Ovary (tissue), 9 donors: ENCODE data around the gene HERPUD2. TPM values are rescaled to one million over a fixed set of nuclear protein-coding genes. Genes with fewer than 3 reads are reported as not detected.

Source experiments
- DNase-seq, 5 donors: peaks; one replicate each; pipeline ENCODE4 v3.0.0-alpha.2; 2019 to 2020
- H3K27ac ChIP-seq, 2 donors: fragments of 200-600 bp; one replicate each; pipeline versions ENCODE4 v1.5.1 to v1.8.0; 2019 to 2022
- H3K27me3 ChIP-seq: fragments of 200-600 bp; one replicate; pipeline ENCODE4 v1.8.0; 2022
- H3K36me3 ChIP-seq: fragments of 200-600 bp; sonication (generic); one replicate; pipeline ENCODE4 v1.5.1; 2019
- H3K4me1 ChIP-seq: one replicate; pipeline ENCODE4 v1.8.1; 2013; ENCODE audit warnings: mild to moderate bottlenecking, moderate library complexity; ENCODE audit not compliant: insufficient read depth
- H3K4me3 ChIP-seq: fragments of 200-600 bp; sonication (generic); one replicate; pipeline ENCODE4 v1.5.1; 2017
- H3K9me3 ChIP-seq, 2 donors: fragments of 200-600 bp in 1 of 2; sonication (generic) in 1 of 2; one replicate each; pipeline versions ENCODE4 v1.5.1 to v1.8.1; 2013 to 2019; ENCODE audit warnings: mild to moderate bottlenecking in 1 of 2, moderate library complexity in 1 of 2
- EP300 ChIP-seq: sonication (generic); formaldehyde crosslinking; IDR thresholded peaks from one replicate; pipeline ENCODE4 v1.6.1; 2017; ENCODE audit warnings: antibody characterized with exemption
- POLR2A ChIP-seq: fragments of 450-650 bp; IDR thresholded peaks from one replicate; pipeline ENCODE4 v1.6.1; 2017; ENCODE audit warnings: antibody characterized with exemption, mild to moderate bottlenecking, moderate library complexity
- WGBS, 3 donors: extraction: QIAGEN DNeasy Blood & Tissue Kit in 1 of 3; methylation state at CpG; one replicate each; pipeline versions ENCODE4 v1.1.5 to v1.1.7; 2013 to 2017; 5-methylcytosine and 5-hydroxymethylcytosine counted together
- intact Hi-C, 4 donors: fragments of 100-400 bp; cut with DNase I; formaldehyde crosslinking; loops; one replicate each; pipeline versions ENCODE4 v1.11.0 to v1.15.1; 2022 to 2023
- polyA plus RNA-seq, 2 donors: library from polyadenylated mRNA; stranded (reverse); fragments of 200-250 nt in 1 of 2; fragments of 350-450 nt in 1 of 2; fragmentation: Illumina TruSeq in 1 of 2; extraction: RNeasy Lipid Tissue Mini Kit (QIAGEN cat#74804) in 1 of 2; gene quantifications; one replicate each; pipeline ENCODE4 v1.2.3, GENCODE V29; 2013 to 2014
- total RNA-seq, 7 donors: library from RNA; depleted of rRNA in 2 of 7; stranded (reverse); fragments of >200 nt in 2 of 7; fragmentation: NEBNext Ultra II Directional in 3 of 7; extraction: Animal tissue kit (Norgen Biotek cat#: 25700) in 3 of 7; gene quantifications; one replicate each; pipeline versions ENCODE4 v1.1.0 to v1.2.4, GENCODE V29; 2016 to 2023
- TF ChIP-seq, protein P1 (sequence below), 3 donors: fragments of 450-650 bp in 2 of 3; fragments of 200-600 bp in 1 of 3; IDR thresholded peaks; one replicate each; pipeline versions ENCODE4 v1.5.1 to v1.8.0; 2016 to 2022; ENCODE audit warnings: antibody characterized with exemption in 3 of 3, mild to moderate bottlenecking in 1 of 3
- donor health status: DM: no; HTN: no; CAD: no; lungs with moderate emphysema.
- donor health status: DM: no; HTN: no; CAD: no.
- donor health status: Bipolar disorder and iron deficiency.
- donor health status: DM: yes; HTN: yes; CAD: no.
- donor health status: DM: no; HTN: no; CAD: no.
- donor health status: DM: yes; HTN: yes; CAD: no.

Gene HERPUD2
- total and polyA plus RNA-seq, 9 donors: 31.9 to 39.9 (median 38.7) TPM

DNA sequence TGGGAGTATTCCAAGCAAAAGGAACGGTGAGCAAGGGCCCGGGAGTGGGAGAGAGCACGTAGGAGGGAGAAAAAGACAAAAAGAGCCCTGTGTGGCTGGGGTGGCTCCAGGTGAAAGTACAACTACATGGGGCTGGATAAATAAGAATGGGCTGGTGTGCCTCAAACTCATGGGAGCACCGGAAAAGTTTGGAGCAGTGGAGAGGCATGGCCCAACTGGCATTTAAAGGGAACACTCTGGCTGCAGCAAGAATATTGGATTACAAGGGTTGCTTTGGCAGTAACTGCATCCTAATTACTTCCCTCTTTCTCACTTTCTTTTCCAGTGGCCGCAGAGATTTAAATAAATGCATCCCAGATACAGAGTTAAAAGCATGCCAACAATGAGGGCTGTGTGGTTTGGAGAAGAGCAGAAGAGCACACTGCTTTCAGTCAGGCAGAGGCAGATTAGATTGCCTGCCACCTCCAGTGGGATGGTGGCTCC, 39.1 kb upstream of the HERPUD2 start:
- no peak overlapping the region for H3K4me3 ChIP-seq
- TF ChIP-seq EP300 (no peak), POLR2A (no peak)
- TF ChIP-seq, protein P1, sequence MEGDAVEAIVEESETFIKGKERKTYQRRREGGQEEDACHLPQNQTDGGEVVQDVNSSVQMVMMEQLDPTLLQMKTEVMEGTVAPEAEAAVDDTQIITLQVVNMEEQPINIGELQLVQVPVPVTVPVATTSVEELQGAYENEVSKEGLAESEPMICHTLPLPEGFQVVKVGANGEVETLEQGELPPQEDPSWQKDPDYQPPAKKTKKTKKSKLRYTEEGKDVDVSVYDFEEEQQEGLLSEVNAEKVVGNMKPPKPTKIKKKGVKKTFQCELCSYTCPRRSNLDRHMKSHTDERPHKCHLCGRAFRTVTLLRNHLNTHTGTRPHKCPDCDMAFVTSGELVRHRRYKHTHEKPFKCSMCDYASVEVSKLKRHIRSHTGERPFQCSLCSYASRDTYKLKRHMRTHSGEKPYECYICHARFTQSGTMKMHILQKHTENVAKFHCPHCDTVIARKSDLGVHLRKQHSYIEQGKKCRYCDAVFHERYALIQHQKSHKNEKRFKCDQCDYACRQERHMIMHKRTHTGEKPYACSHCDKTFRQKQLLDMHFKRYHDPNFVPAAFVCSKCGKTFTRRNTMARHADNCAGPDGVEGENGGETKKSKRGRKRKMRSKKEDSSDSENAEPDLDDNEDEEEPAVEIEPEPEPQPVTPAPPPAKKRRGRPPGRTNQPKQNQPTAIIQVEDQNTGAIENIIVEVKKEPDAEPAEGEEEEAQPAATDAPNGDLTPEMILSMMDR (IDR thresholded peaks at IDR 0.05): no peak
- 60 to 65% (median 63%) methylated on average over 5 of the region's 5 CpGs for WGBS, 3 donors
- no peak overlapping the region for H3K27ac ChIP-seq
- peaks cover 1% of the 10 kb centered on the region for H3K4me1 ChIP-seq
- no peaks in the 10 kb centered on the region for H3K9me3 ChIP-seq
- no peak for DNase-seq
- H3K36me3 ChIP-seq: no peaks in the 10 kb centered on the region
- intact Hi-C loops: no loop called here
- H3K27me3 ChIP-seq: no peaks in the 10 kb centered on the region

DNA sequence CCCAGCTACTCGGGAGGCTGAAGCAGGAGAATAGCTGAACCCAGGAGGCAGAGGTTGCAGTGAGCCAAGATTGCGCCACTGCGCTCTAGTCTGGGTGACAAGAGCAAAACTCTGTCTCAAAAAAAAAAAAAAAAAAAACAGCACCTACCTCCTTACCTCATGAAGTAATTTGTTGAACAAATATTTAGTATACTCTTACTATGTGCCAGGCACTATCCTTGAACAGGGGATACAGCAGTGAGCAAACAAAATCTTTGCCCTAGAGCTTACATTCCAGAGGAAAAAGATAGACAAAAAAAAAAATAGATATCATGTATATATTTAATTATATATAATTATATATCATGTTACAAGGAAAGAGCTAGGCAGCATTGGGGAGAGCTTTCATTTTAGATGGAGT, 36.4 kb upstream of the HERPUD2 start:
- H3K27me3 ChIP-seq: no peaks in the 10 kb centered on the region
- H3K36me3 ChIP-seq: no peaks in the 10 kb centered on the region
- H3K9me3 ChIP-seq: no peaks in the 10 kb centered on the region
- TF ChIP-seq EP300 (no peak), POLR2A (no peak)
- TF ChIP-seq, protein P1 (IDR thresholded peaks at IDR 0.05): no peak
- peaks cover 4% of the 10 kb centered on the region for H3K4me1 ChIP-seq
- H3K27ac ChIP-seq: no peak overlapping the region
- no peak for DNase-seq
- WGBS, 3 donors: 93 to 98% (median 97%) methylated on average over 3 of the region's 3 CpGs
- no peak overlapping the region for H3K4me3 ChIP-seq
- intact Hi-C loops: no loop called here

DNA sequence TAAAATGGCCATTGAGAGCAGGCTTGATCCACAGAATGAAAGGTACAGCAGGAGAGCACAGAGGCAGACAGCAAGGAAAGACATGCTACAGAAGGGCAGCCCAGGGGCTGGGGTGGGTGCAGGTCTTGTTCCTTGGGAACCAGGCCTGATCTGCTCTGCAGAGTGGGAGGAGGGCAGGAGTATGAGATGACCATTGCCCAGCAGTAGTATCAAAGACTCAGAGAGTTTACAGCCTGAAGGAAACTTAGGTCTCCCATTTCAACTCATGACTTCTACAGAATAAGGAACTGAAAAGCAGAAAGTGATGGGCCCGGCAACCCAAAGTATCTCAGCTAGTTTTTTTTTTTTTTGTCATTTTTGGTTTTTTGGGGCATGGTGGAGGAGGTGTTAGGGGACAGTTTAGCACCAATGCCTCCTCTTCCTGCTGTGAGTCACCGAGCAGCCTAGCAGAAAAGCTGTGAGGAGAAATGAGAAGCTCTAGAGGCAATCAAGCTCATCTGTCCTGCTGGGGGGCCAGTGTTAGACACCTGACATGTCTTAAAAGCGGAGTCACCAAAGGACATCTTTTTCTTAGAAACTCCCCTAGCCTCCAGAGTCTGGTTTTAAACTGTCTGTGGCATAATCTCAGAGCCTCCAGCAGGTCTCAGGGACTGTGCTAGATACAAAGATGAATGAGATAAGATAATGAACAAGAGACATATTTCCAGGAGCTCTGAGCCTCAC, 34.3 kb upstream of the HERPUD2 start:
- Histone ChIP-seq H3K27ac (no peak overlapping the region), H3K4me1 (peaks cover 4% of the 10 kb centered on the region), H3K9me3 (no peaks in the 10 kb centered on the region), H3K36me3 (no peaks in the 10 kb centered on the region), H3K4me3 (no peak overlapping the region), H3K27me3 (no peaks in the 10 kb centered on the region)
- TF ChIP-seq, protein P1 (IDR thresholded peaks at IDR 0.05): no peak
- TF ChIP-seq POLR2A (no peak), EP300 (no peak)
- intact Hi-C loops: no loop called here
- WGBS, 3 donors: 91 to 95% (median 92%) methylated on average over 3 of the region's 3 CpGs
- DNase-seq: no peak

DNA sequence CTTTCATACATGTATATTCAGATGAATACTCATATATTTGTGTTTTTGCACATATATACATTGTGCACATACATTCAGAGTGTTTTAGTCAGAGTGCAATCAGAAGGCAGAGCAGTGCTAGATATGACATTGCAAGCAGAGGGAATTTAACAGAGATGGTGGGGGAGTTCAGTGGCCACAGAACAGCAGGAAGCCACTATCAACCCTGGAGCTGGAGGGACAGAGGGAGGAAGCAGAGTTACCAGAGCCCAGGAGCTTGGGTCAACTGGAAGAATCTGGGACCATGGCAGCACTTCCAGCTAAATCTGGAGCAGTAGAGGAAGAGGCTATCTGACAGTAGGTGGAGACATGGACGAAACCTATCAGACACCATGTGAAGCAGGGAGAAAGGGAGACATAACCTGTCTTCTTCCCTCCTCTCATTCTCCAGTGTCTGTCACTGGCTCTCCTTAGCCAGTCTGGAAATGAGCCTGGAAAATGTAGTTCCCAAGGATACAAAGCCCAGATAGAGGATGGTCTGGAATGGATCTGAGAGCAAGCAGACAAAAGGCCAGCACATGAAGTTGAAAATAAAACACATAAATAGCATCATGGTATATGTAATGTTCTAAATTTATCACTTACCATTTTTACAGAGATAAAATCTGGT, 33.6 kb upstream of the HERPUD2 start:
- intact Hi-C loops: no loop called here
- TF ChIP-seq POLR2A (no peak), EP300 (no peak)
- TF ChIP-seq, protein P1 (IDR thresholded peaks at IDR 0.05): no peak
- H3K4me3 ChIP-seq: no peak overlapping the region
- no peaks in the 10 kb centered on the region for H3K27me3 ChIP-seq
- no peak overlapping the region for H3K27ac ChIP-seq
- 43 to 67% (median 65%) methylated on average over 1 of the region's 1 CpG for WGBS, 3 donors
- H3K36me3 ChIP-seq: no peaks in the 10 kb centered on the region
- H3K9me3 ChIP-seq: no peaks in the 10 kb centered on the region
- peaks cover 4% of the 10 kb centered on the region for H3K4me1 ChIP-seq
- no peak for DNase-seq
